Neural progenitor cell (in vitro differentiated cells): ENCODE measurements around the gene LBX2.

Experiments
- EZH2 ChIP-seq: fragments of 200-600 bp; sonication (generic); IDR thresholded peaks from 2 replicates; pipeline ENCODE4 v1.6.1; 2017; ENCODE audit warnings: antibody characterized with exemption, mild to moderate bottlenecking, moderate library complexity
- EZH2phosphoT487 ChIP-seq: fragments of 200-600 bp; sonication (generic); IDR thresholded peaks from 2 replicates; pipeline ENCODE4 v1.6.1; 2017; ENCODE audit warnings: antibody characterized with exemption
- TF ChIP-seq, protein P1 (sequence below): fragments of 200-600 bp; sonication (generic); IDR thresholded peaks from 2 replicates; pipeline ENCODE4 v1.5.1; 2017; ENCODE audit warnings: antibody characterized with exemption, mild to moderate bottlenecking

DNA sequence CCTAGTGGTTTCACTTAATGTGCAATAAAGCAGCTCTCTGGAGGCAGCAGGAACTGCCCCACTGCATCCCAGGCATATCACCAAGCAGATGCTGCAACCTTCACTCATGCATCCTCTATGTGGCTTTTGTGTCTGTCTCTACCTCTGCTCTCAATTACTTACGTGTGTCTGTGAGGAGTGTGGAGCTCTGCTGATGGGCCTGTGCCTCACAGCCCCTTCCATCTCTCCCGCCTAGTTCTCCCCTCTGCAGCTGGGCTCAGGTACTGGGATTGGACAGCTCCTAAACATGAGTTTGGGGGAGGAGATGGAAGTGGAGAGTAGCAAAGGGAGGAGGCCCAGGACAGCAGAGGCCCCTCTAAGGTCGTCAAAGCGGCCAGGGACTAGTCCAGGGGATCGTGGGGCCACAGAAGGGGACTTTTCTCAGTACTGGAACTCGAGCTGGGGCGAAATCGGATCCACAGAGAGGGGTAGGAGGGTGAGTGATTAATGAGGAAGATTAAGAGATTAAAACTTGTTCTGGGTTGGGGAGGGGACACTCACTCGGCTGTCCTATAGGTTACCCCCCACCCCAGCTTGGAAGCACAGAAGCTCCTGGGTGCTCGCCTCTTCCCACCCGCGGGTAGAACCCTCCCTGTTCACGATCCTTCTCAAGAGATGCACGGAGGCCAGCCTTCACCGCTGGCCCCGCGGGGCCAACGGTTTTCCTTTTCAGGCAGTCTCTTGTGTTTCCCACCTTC is 2.1 kb upstream of the LBX2 start:
- TF ChIP-seq, protein P1, sequence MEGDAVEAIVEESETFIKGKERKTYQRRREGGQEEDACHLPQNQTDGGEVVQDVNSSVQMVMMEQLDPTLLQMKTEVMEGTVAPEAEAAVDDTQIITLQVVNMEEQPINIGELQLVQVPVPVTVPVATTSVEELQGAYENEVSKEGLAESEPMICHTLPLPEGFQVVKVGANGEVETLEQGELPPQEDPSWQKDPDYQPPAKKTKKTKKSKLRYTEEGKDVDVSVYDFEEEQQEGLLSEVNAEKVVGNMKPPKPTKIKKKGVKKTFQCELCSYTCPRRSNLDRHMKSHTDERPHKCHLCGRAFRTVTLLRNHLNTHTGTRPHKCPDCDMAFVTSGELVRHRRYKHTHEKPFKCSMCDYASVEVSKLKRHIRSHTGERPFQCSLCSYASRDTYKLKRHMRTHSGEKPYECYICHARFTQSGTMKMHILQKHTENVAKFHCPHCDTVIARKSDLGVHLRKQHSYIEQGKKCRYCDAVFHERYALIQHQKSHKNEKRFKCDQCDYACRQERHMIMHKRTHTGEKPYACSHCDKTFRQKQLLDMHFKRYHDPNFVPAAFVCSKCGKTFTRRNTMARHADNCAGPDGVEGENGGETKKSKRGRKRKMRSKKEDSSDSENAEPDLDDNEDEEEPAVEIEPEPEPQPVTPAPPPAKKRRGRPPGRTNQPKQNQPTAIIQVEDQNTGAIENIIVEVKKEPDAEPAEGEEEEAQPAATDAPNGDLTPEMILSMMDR = no peak
- TF ChIP-seq EZH2phosphoT487 (no peak), EZH2 (no peak)
